NB4 (cell line): Measurements from ENCODE around the gene DTNB.

Experiments
- DNase-seq: peaks from one replicate; pipeline ENCODE4 v3.0.0; 2010; ENCODE audit warnings: low read depth
- H3K4me3 ChIP-seq: one replicate; pipeline ENCODE4 v1.5.1; 2011; ENCODE audit warnings: mild to moderate bottlenecking, low read depth, low read length, moderate library complexity
- CTCF ChIP-seq: IDR thresholded peaks from one replicate; pipeline ENCODE4 v1.5.1; 2012; ENCODE audit warnings: low read depth, low read length
- MAX ChIP-seq: IDR thresholded peaks from 2 replicates; pipeline ENCODE4 v1.6.1; 2011; ENCODE audit warnings: low read depth, low read length
- MYC ChIP-seq: IDR thresholded peaks from 2 replicates; pipeline ENCODE4 v1.6.1; 2011; ENCODE audit warnings: low read depth, low read length
- POLR2A ChIP-seq: IDR thresholded peaks from 2 replicates; pipeline ENCODE4 v1.6.1; 2011; ENCODE audit warnings: mild to moderate bottlenecking; ENCODE audit not compliant: insufficient read length; ENCODE audit errors: extremely low read depth

Gene DTNB

GRCh38 chr2:25470806-25471205 lies 202.6 kb downstream of the DTNB start:
- TF ChIP-seq POLR2A: no peak
- TF ChIP-seq MAX: no peak
- TF ChIP-seq CTCF: no peak
- no peak for TF ChIP-seq MYC
- no peak for DNase-seq
- H3K4me3 ChIP-seq: no peak overlapping the region

- no peak overlapping the region for H3K4me3 ChIP-seq
- DNase-seq: no peak
- TF ChIP-seq POLR2A (no peak), MAX (no peak), MYC (no peak), CTCF (no peak)
Measured at GRCh38 chr2:25467743-25468142, 205.6 kb downstream of the DTNB start.

GRCh38 chr2:25462021-25462420 lies 211.4 kb downstream of the DTNB start:
- no peak for TF ChIP-seq CTCF
- TF ChIP-seq MAX: no peak
- no peak for TF ChIP-seq POLR2A
- no peak for TF ChIP-seq MYC
- DNase-seq: no peak
- no peak overlapping the region for H3K4me3 ChIP-seq

GRCh38 chr2:25460261-25460905 lies 213.0 kb downstream of the DTNB start:
- TF ChIP-seq MYC: no peak
- no peak for TF ChIP-seq CTCF
- TF ChIP-seq MAX: no peak
- TF ChIP-seq POLR2A: no peak
- no peak for DNase-seq
- H3K4me3 ChIP-seq: no peak overlapping the region

- no peak overlapping the region for H3K4me3 ChIP-seq
- TF ChIP-seq MYC (no peak), CTCF (no peak), MAX (no peak), POLR2A (no peak)
- no peak for DNase-seq
Measured at GRCh38 chr2:25454824-25455611, 218.4 kb downstream of the DTNB start.
